Spleen (tissue), 7 donors: Measurements from ENCODE around the gene ST3GAL3.

ENCODE experiments used
- POLR2AphosphoS5 ChIP-seq, 3 donors: sonication (generic); formaldehyde crosslinking; IDR thresholded peaks; one replicate each; pipeline ENCODE4 v1.5.1; 2017; ENCODE audit warnings: antibody characterized with exemption in 3 of 3
- TF ChIP-seq, protein P1 (sequence below), 11 experiments: fragments of 200-600 bp in 7 of 11; fragments of 450-650 bp in 4 of 11; sonication (generic) in 4 of 11; IDR thresholded peaks in 8 of 11; conservative IDR thresholded peaks in 3 of 11; 1 replicate in 7 of 11; 2 replicates in 4 of 11; pipeline versions ENCODE4 v1.4.0 to v1.8.0; 2016 to 2021; ENCODE audit warnings: antibody characterized with exemption in 11 of 11, inconsistent platforms in 4 of 11, mild to moderate bottlenecking in 1 of 11
- donor health status: DM: no; HTN: no; CAD: no; lungs with moderate emphysema.
- donor health status: DM: no; HTN: no; CAD: no.
- donor health status: DM: no; HTN: no; CAD: no.

GRCh38 chr1:43673261-43673660, 34.1 kb upstream of the ST3GAL3 start:
- TF ChIP-seq, protein P1, sequence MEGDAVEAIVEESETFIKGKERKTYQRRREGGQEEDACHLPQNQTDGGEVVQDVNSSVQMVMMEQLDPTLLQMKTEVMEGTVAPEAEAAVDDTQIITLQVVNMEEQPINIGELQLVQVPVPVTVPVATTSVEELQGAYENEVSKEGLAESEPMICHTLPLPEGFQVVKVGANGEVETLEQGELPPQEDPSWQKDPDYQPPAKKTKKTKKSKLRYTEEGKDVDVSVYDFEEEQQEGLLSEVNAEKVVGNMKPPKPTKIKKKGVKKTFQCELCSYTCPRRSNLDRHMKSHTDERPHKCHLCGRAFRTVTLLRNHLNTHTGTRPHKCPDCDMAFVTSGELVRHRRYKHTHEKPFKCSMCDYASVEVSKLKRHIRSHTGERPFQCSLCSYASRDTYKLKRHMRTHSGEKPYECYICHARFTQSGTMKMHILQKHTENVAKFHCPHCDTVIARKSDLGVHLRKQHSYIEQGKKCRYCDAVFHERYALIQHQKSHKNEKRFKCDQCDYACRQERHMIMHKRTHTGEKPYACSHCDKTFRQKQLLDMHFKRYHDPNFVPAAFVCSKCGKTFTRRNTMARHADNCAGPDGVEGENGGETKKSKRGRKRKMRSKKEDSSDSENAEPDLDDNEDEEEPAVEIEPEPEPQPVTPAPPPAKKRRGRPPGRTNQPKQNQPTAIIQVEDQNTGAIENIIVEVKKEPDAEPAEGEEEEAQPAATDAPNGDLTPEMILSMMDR (IDR thresholded peaks at IDR 0.05 in 8 of 11, conservative IDR thresholded peaks at IDR 0.05 in 3 of 11), result no peak
- no peak for TF ChIP-seq POLR2AphosphoS5 (IDR thresholded peaks at IDR 0.05)
